ENCODE results near the gene FAM131B.

GRCh38 chr7:143385891-143386781 is 23.6 kb upstream of the FAM131B start:
- TF ChIP-seq YY1 (IDR thresholded peaks at IDR 0.05; ENCODE audit: insufficient read depth, insufficient read length) (no peak), SUZ12 (IDR thresholded peaks at IDR 0.05; ENCODE audit: extremely low read depth, insufficient read depth, insufficient read length) (no peak), ZNF274 (IDR thresholded peaks at IDR 0.05; ENCODE audit: low read depth, low read length) (no peak)
